ENCODE measurements around the gene PITPNM3.
"Not testable (repeated sequence)": the region's sequence is repeated elsewhere in the genome, so short reads cannot be mapped to it uniquely, and the experiment has no call there.

The PITPNM3 gene

DNA sequence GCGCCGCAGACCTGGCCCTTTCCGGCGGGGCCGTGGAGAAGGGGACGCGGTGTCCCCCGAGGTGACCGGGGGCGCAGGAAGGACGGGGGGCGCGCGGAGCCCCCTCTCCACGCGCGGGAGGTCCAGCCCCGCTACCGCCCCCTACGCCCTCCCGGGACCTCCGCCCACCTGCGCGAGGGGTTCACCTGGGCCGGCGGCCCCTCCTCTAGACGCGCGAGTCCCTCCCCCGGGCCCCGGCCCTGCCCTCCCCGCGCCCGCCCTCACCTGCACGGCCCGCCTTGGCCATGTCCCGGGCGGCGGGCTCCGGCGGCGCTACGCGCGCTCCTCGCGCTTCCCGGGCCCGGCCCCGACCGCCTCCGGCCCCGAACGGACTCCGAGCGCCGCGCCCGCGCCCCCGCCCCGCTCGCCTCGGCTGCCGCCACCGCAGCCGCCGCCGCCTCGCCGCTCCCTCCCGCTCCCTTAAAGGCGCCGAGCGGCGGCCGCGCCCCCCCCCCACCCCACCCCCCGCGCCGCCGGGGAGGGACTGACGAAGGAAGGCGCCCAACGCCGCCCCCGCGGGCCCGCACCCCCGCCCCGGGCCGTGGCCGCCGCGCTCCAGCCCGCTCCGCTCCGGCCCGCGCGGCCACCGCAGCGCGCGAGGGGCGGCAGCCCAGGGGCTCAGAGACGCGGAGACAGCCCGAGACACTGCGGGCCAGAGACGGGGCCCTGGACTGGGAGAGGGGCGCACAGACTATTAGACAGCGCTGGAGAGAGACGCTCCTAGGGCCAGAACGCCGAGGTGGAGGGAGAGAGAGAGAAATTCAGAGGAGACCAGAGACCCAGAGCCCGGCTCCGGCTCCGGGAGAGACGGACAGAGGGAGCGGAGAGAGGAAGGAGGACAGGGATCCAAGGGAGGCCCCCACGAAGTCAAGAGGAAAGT lies at the start of gene PITPNM3:
Gene PITPNM3, minus strand, starts transcription at position 435 of the 919 bp plus-strand sequence. Its CDS starts 149 bp downstream, at position 286.
- no peak for DNase-seq

DNA sequence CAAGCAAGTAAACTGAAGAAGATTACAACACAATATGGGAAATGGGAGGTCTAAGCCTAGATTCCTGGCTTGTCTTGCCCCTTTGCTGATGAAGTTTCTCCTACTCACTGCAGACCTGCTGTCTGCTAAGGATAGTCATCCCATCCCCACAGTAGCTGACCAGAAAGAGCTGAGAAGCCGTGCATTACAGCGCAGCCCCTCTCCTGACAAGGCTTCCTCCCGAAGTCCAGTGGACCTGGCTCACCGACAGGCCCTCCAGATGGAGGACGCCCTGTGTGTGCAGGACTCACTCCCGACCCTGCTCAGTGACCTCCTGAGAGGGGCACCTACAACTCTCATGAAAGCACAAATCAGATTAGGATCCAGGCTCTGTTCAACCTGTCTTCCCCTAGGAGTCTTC lies 48.8 kb upstream of the PITPNM3 start:
- no peak for DNase-seq

DNA sequence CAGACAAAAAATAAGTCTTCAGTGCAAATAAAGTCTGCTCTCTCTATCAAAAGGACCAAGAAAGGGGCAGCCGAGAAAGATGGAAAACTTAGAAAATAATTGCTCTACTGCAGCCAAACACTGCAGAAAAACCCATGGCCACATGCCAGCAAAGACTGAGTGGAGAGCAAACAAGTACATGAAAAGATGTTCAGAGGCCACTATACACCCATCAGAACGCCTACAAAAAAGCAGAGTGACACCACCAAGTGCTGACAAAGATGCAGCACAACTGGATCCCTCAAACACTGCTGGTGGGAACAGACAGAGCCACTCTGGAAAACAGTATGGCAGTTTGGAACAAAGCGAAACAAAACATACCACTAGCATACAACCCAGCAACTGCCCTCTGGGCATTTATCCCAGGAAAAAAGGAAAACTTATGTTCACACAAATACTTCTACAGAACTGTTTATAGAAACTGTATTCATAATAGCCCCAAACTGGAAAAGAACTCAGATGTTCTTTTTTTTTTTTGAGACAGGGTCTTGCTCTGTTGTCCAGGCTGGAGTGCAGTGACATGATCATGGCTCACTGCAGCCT lies 47.5 kb upstream of the PITPNM3 start:
- no peak for DNase-seq

DNA sequence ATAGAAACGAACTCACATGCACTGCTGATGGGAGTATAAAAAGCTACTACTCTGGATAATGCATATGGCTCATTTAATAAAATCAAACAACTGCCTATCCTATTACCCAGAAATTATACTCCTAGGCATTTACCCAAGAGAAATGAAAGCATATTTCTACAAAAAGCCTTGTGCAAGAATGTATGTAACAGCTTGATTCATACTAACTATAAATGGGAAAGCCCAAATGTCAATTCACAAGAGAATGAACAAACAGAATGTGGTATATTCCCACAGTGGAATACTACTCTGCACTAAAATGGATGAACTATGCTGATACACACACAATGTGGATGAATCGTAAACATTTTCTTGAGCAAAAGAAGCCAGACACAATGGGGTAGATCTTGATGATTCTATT lies 45.8 kb upstream of the PITPNM3 start:
- no peak for DNase-seq

DNA sequence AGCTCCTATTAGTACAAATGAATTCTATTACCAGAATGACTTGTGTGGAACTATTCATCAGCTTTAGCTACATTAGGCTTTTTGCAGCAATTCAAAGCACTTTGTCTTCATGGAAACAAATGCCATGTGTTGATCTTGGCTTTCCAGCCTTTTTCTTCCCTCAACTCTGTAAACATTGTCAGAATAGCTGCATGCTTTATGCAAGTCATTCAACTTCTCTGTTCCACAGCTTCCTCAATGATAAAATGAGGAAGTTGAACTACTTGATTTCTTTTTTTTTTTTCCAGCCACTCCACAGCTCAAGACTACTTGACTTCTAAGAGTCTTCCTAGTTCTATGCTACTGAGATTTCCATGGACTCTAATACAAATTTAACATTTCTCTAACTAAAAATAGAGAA lies 43.0 kb upstream of the PITPNM3 start:
- no peak for DNase-seq

DNA sequence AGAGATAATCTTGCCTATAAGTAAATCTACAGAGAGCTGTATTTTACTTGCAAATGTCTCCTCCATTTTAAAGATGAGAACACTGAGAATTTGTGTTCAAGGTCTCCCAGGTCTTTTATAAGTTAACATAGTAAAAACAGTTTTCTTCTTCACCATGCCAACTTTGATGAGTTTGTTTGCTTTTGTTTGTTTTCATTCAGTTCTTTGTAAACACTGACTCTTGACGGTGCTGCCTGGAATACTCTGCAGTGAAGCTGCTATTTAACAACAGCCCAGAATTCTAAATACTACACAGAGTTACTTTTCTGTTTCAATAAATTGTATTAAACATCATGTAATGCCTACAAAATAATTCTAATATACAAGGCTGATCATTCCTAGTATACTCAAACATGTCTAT lies 41.4 kb upstream of the PITPNM3 start:
- no peak for DNase-seq

DNA sequence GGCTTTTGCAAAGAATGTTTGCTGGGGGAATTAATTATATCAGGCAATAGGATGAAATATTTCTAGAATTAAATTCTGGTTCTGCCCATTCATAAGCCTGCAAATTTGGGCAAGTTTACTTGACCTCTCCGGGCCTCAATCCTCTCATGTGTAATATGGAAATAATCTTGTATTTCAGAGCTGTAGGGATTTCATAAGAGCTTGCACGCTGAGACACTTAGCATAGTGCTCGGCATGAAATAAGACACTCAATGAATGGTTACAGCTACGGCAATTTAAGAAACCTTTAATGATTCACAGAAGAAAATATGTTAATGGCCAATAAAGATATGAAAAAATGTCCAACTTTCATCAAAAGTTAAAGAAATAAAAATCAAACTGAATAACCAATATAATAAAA lies 40.6 kb upstream of the PITPNM3 start:
- no peak for DNase-seq

DNA sequence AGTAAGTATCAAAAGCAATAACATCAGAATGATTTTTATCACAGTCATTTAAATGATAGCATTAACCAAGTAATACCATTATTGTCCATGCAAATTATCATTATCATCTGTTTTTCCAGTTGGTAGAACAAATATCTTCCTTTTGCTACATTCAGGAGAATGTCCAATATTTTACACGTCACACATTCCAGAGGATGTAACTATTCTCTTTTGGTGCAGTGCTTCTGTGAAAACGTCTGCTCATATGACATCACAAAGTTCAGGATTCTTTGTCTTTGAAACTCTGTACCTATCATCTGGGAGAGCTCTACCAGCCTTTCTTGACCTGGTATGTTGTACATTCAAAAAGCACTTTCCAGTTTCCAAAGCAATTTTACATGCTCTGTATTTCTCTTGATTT lies 40.2 kb upstream of the PITPNM3 start:
- DNase-seq: no peak

DNA sequence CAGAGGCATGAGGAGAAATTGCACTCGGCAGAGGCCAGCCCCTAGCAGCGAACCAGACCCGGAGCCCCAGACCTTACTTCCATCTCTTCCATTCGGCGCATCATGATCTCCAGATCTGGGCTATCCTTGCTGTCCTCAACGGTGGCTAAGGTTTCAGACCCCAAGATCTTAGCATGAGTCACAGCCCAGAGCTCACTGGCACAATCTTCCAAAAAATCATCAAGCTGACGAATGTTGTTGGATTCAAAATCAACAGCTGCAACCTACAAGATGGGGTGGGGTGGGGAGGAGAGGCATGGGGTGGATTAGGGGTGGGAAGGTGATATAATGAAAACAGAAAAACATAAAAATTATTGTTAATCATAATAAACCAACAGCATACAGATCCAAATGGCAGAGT lies 39.7 kb upstream of the PITPNM3 start:
- no peak for DNase-seq

DNA sequence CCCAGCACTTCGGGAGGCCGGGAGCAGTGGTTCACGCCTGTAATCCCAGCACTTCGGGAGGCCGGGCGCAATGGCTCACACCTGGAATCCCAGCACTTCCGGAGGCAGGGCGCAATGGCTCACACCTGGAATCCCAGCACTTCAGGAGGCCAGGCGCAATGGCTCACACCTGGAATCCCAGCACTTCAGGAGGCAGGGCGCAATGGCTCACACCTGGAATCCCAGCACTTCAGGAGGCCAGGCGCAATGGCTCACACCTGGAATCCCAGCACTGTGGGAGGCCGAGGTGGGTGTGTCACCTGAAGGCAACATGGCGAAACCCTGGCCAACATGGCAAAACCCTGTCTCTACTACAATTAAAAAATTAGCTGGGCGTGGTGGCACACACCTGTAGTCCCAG lies 37.0 kb upstream of the PITPNM3 start:
- DNase-seq: not testable (repeated sequence)

DNA sequence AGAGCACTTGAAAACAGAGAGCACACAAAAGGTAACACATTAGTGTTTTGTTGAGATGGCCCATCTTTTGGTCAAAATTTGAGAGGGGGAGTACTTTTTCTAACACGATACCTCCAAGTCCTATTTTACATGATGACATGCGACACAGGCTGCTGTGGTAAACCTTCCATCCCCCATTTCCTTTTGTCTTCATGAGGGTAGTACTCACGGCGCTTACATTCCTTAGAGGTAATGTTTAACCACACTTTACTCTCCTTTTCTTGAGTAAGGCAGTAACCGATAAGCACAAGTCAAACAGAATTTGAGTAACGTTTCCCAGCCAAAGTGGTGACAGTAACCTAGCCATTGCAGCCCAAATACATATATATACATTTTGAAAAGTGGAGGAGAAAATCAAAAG lies 35.8 kb upstream of the PITPNM3 start:
- no peak for DNase-seq

DNA sequence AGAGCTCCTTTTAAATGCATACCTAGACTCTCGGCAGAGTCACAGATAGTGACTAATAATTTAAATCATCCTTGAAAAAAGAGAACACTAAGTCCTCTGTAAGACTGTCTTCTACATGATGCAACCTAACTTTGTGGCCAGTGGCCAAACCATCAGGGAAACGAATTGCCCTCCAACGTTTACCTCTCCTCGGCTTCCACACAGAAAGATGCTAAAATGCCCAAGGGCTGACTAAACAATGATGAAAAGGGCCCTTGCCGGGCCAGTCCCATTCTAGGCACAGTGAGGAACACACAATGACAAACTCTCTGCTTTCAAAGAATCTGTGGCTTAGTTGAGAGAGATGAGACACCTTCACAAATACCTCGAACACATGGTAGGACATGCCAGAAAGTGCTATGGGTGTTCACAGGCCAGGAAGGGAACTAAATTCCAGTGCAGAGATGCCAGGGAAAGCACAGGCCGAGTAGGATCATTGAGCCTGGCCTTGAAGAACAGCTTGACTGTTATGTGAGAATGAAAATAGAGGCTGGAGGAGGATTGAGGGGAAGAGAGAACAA lies 35.3 kb upstream of the PITPNM3 start:
- no peak for DNase-seq

DNA sequence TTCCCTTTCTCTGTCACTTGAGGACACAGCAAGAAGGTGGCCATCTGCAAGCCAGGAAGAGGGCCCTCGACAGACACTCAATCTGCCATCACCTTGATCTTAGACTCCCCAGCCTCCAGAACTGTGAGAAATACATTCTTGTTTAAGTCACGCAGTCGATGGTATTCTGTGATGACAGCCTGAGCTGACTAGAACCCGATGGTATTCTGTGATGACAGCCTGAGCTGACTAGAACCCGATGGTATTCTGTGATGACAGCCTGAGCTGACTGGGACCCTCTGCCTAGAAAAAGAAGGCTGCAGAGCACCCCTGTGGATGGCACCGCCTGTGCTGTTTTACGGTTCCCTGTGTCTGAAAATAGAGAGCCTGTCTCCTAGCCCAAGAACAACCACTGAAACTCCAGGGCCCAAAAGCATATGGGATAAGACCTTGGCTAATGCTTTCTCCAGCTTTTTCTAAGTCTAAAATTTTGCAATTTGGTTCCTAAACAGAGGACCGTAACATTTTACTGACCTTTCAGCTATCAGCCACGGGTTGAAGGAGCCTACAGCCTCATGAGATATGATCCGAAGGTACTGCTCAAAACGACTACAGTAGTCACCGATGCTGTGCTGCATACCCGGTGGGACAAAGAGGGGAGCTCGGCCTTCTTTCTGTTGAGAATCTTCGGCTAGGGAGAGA lies 33.1 kb upstream of the PITPNM3 start:
- no peak for DNase-seq

DNA sequence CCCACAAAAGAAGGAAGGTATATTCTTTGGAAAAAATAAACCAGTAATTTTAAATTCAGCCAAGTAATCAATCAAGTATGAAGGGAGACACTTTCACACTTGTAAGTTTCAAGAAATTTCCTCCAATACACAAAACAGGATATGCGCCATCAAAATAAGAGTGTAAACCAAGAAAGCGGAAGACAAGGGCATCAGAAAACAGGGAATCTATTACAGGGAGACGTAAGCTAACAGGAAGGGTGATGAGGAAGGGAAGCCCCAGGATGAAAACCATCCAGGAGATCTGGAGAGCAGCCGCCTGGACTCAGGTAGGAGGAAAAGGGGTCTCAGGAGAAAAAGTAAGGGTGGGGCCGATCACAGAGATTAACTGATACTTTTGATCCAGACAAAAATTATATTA lies 31.8 kb upstream of the PITPNM3 start:
- DNase-seq: no peak

DNA sequence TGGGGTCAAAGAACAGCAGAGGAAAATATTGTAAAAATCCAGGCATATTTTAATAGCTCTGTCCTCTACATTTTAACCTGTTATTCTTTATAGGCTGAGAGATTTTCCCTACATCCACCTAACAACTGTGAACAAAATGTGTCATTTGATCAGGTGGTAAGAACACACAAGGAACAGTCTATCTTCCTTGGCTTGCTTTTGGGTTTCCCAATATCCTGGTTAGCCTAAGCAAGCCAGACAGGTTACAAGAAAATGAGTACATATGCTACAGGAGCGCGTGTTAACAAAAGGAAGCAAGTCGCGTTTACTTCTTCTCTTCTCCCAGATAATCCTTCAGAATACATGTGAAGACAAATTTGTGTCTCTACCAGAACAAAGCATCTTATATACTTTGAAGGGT lies 31.0 kb upstream of the PITPNM3 start:
- DNase-seq: no peak

DNA sequence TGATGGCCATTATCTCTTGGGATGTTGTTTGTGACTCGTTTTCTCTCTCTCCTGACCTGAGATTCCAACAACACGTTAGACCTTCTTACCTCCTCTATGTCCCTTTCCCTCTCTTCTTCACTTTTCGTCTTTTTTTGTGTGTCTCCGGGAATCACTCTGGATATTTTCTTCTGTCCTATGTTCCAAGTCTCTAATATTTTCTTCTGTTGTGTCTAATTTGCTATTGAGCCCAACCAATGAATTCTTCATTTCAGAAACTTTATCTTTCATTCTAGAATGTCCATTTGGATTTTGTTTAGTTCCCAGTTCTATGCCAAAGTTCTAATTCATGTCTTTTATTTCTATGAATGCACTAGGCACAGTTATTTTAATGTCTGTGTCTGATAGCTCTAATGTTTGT lies 27.1 kb upstream of the PITPNM3 start:
- DNase-seq: no peak

DNA sequence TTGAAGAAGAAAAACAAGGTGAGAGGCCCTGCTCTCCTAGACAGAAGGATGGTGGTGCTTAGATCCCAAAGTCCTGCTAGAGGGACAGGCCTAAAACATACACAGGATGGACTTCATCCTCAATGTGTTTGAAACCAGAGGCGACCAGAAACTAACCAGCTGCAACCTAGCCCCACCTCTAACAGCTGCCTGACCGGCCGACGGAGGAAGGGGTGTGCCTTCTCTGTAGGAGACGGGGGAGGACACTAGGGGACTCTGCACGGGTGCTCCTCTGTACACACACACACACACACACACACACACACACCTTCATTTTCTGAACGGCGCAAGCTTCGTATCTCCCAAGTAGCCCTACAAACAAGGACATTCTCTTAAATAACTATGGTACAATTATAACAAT lies 24.3 kb upstream of the PITPNM3 start:
- DNase-seq: no peak

DNA sequence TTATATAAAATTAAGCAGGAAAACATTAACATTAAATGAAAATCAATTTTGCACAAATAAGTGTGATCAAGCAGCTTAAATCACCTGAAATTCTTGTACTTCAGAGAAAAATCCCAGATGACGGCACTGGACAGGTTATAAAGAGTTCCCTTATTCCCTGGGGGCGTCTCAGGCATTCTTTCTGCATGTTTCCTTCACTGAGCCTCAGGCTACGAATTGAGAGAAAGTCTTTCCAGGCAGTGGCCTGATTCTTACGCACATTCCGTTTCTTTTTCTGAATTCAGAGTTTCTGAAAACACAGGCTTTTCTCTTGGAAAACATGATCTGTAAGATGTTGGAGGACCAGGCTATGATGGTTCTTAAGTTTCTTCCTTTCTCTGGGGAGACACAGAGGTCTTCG lies 22.1 kb upstream of the PITPNM3 start:
- DNase-seq: no peak

DNA sequence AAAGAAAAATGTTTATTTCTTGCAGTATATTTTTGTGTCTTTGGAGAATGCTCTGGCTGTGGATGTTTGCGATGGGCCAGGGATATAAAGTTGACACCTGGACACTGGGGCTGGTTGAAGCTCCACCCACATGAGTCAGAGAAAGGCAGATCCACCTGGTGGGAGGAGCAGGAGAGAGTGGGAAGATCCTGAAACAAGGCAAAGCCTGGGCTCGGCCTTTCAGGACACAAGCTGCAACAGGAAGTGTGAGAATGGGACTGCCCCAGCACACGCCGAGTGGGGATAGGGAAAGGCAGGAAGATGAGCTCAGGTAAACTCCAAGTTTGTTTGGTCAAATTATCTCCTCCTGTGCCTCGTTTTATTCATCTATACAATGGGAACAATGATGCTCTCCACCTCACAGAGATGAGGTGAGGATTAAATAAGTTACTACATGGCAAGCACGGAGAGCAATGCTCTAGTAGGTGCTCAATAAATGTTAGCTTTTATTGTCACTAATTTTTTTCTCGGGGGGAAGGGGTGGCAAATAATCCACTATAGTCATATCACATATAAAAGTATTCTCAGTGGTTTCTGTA lies 21.4 kb upstream of the PITPNM3 start:
- no peak for DNase-seq

DNA sequence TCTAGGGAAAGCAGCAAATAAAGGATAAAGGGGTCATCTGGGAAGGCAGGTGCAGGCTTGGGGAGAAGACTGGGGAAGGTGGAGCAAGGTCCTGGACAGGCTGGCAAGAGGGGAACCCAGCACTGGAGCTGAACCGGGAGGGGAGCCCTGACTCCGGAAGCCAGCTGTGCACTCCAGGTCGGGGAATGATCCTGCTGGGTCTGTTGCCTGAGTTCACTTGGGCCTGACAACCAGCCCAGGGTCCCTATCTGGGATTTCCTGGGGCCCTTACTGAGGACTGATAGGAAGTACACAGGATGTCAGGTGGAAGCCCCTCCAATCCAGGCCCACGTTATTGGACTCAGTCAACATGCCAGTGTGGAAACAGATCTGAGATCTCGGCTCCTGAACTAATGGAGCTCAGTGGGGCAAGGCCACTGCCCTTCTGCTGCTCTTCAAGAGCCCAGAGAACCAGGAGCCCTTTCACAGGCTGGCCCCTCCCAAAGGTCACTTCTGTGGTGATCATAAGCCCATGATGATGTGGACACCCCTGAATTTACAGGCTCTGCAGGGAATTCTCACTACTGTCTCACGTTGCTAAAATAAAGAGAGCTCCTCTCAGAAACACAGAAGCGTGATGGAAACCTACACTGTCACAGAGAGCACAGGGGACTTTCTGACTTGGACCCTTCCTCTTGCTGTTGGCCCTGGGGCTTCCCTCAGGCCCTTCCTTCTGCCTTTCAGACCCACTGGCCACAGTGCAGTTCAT lies 19.9 kb upstream of the PITPNM3 start:
- DNase-seq: no peak

DNA sequence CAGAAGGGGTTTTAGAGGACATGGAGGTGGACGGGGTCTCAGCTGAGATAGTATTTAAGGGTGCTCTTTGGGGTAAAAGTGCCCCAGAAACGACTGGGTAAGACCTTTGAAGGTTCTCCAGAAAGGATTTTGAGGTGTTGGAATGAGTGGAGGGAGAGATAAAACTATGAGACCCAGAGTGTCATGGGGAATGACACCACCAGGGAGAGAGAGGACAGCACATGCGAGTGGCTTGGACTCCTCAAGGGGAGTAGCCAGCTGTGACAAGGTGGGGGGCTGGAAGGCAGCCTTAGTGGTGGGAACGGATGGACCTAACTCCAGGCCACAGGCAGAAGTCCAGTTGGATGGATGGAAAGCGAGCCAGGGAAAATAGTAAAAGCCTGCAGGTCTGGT lies 19.2 kb upstream of the PITPNM3 start:
- DNase-seq: no peak
